ENCODE results near the gene TESMIN. TPM values are rescaled to one million over a fixed set of nuclear protein-coding genes. Genes with fewer than 3 reads are reported as not detected.

TESMIN gene
- total RNA-seq, 1 experiment from 2014 or later, result 45.2 TPM

- Histone ChIP-seq H3K27me3 (ENCODE audit: insufficient read depth, low read length) (no peaks in the 10 kb centered on the region), H3K79me2 (ENCODE audit: insufficient read depth, low read length) (no peaks in the 10 kb centered on the region), H3K79me1 (ENCODE audit: insufficient read depth, low read depth, low read length, poor library complexity, severe bottlenecking) (no peaks in the 10 kb centered on the region), H2AK5ac (ENCODE audit: insufficient read length, low read length) (no peak overlapping the region), H2BK12ac (ENCODE audit: insufficient read length, low read depth, low read length) (no peak overlapping the region), H4K91ac (ENCODE audit: insufficient read length, low read depth, low read length) (no peak overlapping the region), H4K8ac (replicated peaks; ENCODE audit: insufficient read length, low read depth, low read length) (no peak overlapping the region), H3K4me2 (ENCODE audit: insufficient read depth, insufficient read length, low read length) (no peak overlapping the region), H4K5ac (ENCODE audit: insufficient read length, low read depth, low read length) (no peak overlapping the region), H3T11ph (ENCODE audit: low read length) (no peak overlapping the region), H2AFZ (ENCODE audit: low read length) (no peak overlapping the region), H4K20me1 (ENCODE audit: control insufficient read depth, insufficient read depth, insufficient read length) (no peaks in the 10 kb centered on the region), H2BK20ac (ENCODE audit: low read depth, low read length, poor library complexity, severe bottlenecking) (no peak overlapping the region), H3K14ac (ENCODE audit: insufficient read depth, low read length) (no peak overlapping the region), H3K27ac (ENCODE audit: insufficient read length, low read depth, low read length) (no peak overlapping the region), H3K18ac (ENCODE audit: insufficient read length, low read depth, low read length) (no peak overlapping the region), H3K9ac (ENCODE audit: extremely low read depth, insufficient read length, low read length) (no peak overlapping the region), H2BK120ac (ENCODE audit: low read depth, low read length, poor library complexity, severe bottlenecking) (no peak overlapping the region), H3K23me2 (ENCODE audit: insufficient read length, low read depth, low read length, poor library complexity, severe bottlenecking) (no peaks in the 10 kb centered on the region), H3K9me3 (ENCODE audit: control insufficient read depth, low read depth, low read length) (no peaks in the 10 kb centered on the region), H2BK15ac (ENCODE audit: low read depth, low read length) (no peak overlapping the region), H3K23ac (ENCODE audit: insufficient read length, low read depth, low read length) (no peak overlapping the region), H3K4ac (ENCODE audit: low read depth, low read length) (no peak overlapping the region), H3K56ac (ENCODE audit: insufficient read length, low read depth, low read length) (no peak overlapping the region), H2BK5ac (ENCODE audit: insufficient read length, low read length) (no peak overlapping the region), H3K4me1 (ENCODE audit: insufficient read depth, low read length) (no peaks in the 10 kb centered on the region)
- Mint-ChIP-seq H3K9me3 (no peaks in the 10 kb centered on the region), H3K4me3 (no peak overlapping the region), H3K27me3 (ENCODE audit: low read depth) (no peaks in the 10 kb centered on the region), H3K4me1 (no peaks in the 10 kb centered on the region), H3K27ac (no peak overlapping the region), H3K36me3 (ENCODE audit: insufficient read depth in 1 of 3, low read depth in 3 of 3) (peaks cover 0 to 4% (median 0%) of the 10 kb centered on the region in 3 experiments; a peak in 1 of 7 replicates)
- no peak for TF ChIP-seq CTCF (conservative IDR thresholded peaks at IDR 0.05)
- DNase-seq, result no peak
- WGBS (ENCODE audit: extremely low coverage, insufficient read length, low lambda C conversion rate), result no CpG with 5 or more reads among the region's 9 CpGs
Measured at GRCh38 chr11:68774194-68774585, 22.9 kb upstream of the TESMIN start.
